Measurements from ENCODE around the gene MAP3K5.
"Not testable (repeated sequence)": the region's sequence is repeated elsewhere in the genome, so short reads cannot be mapped to it uniquely, and the experiment has no call there.

The MAP3K5 gene

GRCh38 chr6:136772685-136773472, 19.4 kb downstream of the MAP3K5 start:
- DNase-seq (ENCODE audit: low spot score), result no peak

- DNase-seq (ENCODE audit: low spot score), result no peak
Observed at GRCh38 chr6:136771306-136771705, 21.0 kb downstream of the MAP3K5 start.

- DNase-seq (ENCODE audit: low spot score), result no peak
Observed at GRCh38 chr6:136769759-136770158, 22.5 kb downstream of the MAP3K5 start.

- DNase-seq (ENCODE audit: low spot score), result no peak
Observed at GRCh38 chr6:136769124-136769523, 23.2 kb downstream of the MAP3K5 start.

- no peak for DNase-seq (ENCODE audit: low spot score)
Observed at GRCh38 chr6:136767570-136768309, 24.5 kb downstream of the MAP3K5 start.

- DNase-seq (ENCODE audit: low spot score), result no peak
Observed at GRCh38 chr6:136767103-136767502, 25.2 kb downstream of the MAP3K5 start.

GRCh38 chr6:136766274-136766673, 26.0 kb downstream of the MAP3K5 start:
- no peak for DNase-seq (ENCODE audit: low spot score)

GRCh38 chr6:136764517-136764993, 27.7 kb downstream of the MAP3K5 start:
- DNase-seq (ENCODE audit: low spot score), result no peak

- DNase-seq (ENCODE audit: low spot score), result no peak
Observed at GRCh38 chr6:136763716-136764516, 28.4 kb downstream of the MAP3K5 start.

GRCh38 chr6:136763255-136763654, 29.0 kb downstream of the MAP3K5 start:
- DNase-seq (ENCODE audit: low spot score), result no peak

GRCh38 chr6:136762022-136762975, 30.0 kb downstream of the MAP3K5 start:
- no peak for DNase-seq (ENCODE audit: low spot score)

- DNase-seq (ENCODE audit: low spot score), result no peak
Observed at GRCh38 chr6:136761227-136761922, 30.9 kb downstream of the MAP3K5 start.

- not testable (repeated sequence) for DNase-seq (ENCODE audit: low spot score)
Observed at GRCh38 chr6:136760781-136761180, 31.5 kb downstream of the MAP3K5 start.

GRCh38 chr6:136757150-136757549, 35.1 kb downstream of the MAP3K5 start:
- no peak for DNase-seq (ENCODE audit: low spot score)

GRCh38 chr6:136754820-136755219, 37.5 kb downstream of the MAP3K5 start:
- no peak for DNase-seq (ENCODE audit: low spot score)

- no peak for DNase-seq (ENCODE audit: low spot score)
Observed at GRCh38 chr6:136753624-136754023, 38.7 kb downstream of the MAP3K5 start.

GRCh38 chr6:136752554-136752953, 39.7 kb downstream of the MAP3K5 start:
- DNase-seq (ENCODE audit: low spot score), result no peak

GRCh38 chr6:136751991-136752390, 40.3 kb downstream of the MAP3K5 start:
- no peak for DNase-seq (ENCODE audit: low spot score)

- no peak for DNase-seq (ENCODE audit: low spot score)
Observed at GRCh38 chr6:136751522-136751956, 40.7 kb downstream of the MAP3K5 start.

- DNase-seq (ENCODE audit: low spot score), result no peak
Observed at GRCh38 chr6:136750696-136751521, 41.4 kb downstream of the MAP3K5 start.
